Measurements from ENCODE around the gene CREB3L1.
"Not testable (repeated sequence)": the region's sequence is repeated elsewhere in the genome, so short reads cannot be mapped to it uniquely, and the experiment has no call there.

The CREB3L1 gene

DNA sequence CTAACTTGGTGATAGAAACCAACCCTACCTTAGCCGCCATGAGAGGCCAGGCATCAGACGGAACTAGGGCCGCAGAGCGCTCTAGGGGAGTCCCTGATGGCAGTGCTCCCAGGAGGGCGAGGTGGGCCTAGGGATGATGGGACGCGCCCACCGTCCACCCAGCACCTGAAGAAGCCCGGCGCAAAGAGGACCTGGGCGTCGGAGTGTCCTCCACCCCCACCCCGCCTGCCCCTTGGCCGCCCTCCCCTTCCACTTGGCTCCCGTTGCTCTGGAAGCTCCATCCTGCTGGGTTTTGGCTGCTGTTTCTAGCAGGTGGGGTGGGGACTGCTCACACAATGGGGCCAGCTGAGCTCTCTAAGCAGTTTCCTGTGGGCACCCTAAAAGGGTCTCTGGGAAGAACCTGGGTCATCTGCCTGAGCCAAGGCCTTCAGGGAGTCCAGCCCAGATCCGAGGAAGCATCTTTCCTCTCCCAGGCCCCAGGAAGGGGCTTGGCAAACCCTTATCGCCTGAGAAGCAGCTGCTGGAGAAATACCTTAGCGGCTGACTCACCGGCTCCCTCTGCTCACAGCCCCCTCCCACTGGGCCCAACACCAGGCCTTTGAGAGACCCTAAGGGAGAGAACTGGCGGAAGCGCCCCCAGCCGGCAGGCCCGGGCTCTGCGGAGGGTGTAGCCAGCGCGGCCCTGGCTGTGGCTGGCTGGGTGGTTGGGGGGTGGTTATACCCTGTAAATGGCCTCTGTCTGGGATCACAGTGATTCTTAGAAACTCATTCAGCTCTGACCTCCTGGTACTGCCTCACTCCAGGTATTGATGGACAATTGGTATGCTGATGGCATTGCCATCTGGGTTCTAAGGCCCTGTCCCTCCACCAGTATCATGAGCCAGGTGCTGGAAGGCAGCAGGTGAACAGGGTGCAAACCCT, 19.3 kb downstream of the CREB3L1 start:
- no peak for DNase-seq

DNA sequence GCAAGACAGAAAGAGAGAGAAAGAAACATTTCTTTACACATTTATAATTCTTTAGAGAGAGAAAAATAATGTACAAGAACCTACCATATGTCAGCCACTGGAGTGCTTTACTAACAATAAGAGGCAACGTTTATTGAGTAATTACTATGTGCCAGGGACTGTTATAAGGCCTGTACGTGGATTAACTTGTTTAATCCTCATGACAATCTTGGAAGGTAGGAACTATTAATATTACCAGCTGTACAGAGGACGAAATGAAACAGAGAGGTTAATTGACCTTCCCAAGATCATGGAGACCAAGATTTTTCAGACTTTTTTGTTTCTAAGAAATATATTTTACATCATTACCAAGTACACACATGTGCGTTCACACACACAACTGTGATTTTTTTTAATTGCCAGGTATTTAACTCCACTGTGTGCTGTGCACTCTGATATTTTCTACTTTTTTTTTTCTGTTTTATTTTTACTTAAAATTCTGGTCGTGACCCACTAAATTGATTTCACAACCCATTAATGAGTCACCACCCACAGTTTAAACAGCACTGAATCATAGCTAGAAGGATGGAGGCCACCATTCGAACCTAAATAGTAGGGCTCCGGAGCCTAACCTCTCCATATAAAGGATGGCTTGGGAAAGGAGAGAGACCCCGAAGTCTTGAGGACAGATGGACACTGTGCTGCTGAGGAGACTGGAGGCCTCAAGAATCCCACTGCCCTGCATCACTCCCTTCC, 21.4 kb downstream of the CREB3L1 start:
- no peak for DNase-seq

DNA sequence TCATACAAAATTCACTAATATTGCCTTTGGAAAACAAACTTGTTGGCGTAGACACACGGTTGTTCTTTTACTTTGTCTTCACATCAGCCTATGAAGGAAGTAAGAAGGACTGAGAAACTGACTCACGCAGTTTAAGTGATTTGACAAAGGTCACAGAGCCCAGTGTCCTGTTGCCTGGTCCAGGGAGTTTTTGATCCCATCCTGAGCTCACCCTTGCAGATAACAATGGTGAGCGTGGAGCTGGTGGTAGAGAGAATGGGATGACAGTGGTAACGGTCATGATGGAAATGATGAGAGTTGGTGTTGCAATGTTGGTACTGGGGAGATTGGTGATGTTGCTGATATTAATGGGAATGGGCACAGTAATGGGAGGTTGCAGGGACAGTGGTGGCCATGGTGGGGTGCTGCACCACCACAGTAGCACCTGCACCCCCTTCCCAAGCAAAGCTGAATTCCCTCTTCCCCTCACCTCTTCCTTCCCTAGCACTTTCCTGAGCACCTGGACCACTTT, 22.0 kb downstream of the CREB3L1 start:
- DNase-seq = no peak

DNA sequence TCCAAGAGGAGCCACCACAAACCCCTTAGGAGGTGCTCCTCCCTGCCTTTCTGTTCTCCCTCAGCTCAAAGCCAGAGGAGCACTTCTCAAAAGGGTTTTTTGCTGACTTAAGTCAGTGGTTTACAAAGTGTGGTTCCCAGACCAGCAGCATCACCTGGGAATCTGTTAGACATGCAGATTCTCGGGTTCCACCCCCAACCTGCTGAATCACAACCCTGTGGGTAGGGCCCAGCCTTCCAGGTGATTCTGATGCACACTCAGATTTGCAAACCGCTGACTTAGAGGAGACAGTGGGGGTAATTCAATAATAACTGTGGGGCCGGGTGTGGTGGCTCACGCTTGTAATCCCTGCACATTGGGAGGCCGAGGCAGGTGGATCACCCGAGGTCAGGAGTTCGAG, 22.8 kb downstream of the CREB3L1 start:
- DNase-seq = peak; percentile 66

DNA sequence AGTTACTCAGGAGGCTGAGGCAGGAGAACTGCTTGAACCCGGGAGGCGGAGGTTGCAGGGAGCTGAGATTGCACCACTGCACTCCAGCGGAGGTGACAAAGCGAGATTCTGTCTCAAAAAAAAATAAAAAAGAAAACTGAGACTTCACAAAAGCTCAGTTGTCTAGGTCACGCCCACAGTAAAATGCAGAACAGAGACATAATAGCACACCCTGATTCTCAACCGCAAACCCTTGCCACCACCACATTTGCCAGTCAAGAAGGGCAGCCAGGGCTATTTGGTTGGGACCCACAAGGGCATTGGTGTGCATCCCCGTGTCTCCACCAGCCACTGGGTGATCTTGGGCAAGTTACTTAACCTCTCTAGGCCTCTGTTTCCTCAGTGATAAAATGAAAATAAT, 25.4 kb downstream of the CREB3L1 start:
- DNase-seq = peak; percentile 76

DNA sequence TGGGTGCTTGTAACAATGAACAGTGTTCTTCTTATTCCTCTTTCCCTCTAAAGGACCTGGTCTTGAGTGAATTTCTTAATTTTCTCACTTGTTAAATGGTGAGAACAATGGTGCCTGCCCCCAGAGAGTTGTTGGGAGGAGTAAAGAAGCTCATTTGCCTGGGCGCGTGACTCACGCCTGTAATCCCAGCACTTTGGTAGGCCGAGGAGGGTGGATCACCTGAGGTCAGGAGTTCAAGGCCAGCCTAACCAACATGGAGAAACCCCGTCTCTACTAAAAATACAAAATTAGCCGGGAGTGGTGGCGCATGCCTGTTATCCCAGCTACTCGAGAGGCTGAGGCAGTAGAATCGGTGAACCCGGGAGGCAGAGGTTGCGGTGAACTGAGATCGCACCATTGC, 26.6 kb downstream of the CREB3L1 start:
- not testable (repeated sequence) for DNase-seq

DNA sequence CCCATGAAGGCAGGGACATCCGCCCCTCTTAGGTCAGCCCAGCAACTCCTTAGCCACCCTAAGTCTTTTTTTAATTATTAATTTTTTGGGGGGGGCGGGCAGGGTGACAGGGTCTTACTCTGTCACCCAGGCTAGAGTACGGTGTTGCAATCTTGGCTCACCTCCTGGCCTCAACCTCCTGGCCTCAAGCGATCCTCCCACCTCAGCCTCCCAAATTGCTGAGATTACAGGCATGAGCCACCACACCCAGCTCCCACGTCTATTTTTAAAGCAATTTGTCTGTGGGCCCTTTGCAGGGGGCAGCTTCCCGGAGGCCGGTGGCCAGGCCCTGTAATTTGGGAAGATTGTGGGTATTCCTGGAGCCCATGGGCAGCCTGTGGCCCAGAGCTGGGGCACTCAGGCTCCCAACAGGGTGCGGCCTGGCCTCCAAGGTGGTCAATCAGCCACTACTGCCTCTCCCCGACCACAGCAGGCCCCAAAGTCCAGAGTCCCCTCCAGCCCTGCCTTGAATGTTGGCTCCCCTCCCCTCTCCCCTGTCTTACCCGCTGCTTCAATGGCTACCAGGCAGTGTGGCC, 27.2 kb downstream of the CREB3L1 start:
- DNase-seq = no peak

DNA sequence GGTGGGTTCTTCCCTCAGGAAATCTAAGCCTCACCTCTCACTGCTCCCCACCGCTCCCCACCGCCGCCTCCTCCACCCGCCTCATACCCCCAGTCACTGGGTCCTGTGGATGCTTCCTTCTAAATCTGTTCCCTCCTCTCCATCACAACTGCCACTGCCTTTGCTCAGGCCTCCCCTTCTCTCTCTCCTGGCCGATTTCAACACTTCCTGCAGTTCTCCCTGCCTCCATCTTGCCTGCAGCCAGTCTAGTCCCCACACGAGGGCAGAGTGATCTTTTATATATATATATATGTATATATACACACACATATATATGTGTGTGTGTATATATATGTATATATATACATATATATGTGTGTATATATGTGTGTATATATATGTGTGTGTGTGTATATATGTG, 27.8 kb downstream of the CREB3L1 start:
- DNase-seq = no peak

DNA sequence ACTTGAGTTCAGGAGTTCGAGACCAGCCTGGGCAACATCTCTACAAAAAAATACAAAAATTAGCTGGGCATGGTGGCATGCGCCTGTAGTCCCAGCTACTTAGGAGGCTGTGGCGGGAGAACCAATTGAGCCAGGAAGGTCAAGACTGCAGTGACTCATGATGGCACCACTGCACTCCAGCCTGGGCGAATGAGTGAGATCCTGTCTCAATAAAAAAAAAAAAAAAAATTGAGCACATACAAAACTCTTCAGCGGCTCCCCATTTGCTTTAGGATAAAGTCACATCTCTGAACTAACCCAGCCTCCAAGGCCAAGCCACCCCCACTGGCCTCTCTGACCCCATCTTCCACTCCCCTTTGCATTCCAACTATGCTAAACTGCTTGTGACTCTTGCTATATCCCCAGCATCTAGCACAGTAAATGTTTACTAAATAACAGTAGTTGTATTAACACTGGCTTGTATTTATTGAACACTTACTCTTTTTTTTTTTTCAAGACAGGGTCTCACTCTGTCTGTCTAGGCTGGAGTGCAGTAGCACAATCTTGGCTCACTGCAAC, 28.9 kb downstream of the CREB3L1 start:
- DNase-seq = no peak

DNA sequence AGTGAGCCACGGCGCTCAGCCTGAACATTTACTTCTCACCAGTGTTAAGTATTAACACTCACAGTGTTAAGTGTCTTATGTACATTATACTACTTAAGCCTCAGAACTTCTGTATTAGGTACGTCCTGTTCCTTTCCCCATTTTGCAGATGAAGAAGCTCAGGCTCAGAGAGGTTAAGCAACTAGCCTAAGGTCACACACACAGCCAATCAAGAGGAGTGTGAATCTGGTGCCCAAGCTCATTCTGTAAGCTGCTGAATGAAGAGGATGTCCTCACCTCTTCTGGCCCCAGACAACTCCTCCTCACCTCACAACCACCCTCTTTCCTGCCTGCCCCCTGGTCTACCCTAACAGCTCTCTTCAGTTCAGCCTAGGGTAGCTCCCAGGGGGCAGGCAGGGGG, 29.9 kb downstream of the CREB3L1 start:
- no peak for DNase-seq

DNA sequence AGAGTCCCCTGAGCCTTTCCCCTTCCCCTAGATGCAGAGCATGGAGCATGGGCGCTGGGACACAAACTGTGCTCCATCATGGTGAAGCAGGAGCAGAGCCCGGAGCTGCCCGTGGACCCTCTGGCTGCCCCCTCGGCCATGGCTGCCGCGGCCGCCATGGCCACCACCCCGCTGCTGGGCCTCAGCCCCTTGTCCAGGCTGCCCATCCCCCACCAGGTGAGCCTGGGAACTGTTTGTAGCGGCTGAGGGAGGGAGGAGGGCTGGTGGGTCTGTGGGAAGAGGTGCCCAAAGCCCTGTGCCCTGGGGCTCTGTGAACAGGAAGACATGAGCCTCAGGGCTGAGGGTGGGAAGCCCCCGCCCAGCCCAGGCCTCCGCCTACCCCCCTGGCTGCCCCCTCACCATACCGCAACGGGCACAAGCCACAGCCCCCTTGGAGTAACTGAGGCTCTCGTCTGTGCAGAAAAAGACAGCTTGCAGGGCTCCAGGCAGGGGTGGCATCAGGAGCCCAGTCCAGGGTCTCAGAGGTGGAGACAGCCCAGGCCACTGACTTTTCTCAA, 30.4 kb downstream of the CREB3L1 start:
- DNase-seq = no peak

DNA sequence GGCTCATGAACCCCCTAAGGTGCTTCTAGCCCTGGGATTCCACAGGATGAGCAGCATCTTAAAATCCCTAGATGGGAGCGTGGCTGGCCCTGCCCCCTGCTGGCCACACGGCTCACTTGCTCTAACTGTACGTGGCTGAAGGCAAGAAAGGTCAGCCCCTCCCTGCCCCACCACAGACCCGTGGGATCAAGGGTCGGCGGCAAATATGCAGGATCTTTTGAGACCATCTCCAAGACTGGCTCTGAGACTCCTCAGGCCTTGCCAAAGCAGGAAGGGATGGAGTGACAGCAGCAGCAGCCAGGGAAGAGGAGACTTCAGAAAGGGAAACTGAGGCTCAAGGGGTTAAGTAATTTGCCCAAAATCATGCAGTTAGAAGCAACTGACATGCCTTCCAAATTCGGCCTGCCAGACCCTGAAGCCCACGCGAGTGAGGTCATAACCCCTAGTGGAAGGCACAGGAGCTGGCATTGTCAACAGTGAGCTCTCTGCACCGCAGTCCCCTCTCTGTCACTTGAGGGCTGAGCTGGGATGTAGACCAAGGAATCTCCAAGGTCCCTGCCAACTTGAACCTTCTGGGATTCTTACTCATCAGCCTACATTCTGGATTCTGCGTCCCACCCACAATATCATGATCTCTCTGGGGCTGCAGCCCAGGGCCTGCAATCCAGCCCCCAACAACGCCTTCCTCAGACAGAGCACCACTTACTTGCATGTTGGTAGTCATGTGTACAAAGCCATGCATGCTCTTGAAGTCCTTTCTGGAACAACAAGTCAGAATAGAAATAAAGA, 31.4 kb downstream of the CREB3L1 start:
- peak; percentile 60 for DNase-seq

DNA sequence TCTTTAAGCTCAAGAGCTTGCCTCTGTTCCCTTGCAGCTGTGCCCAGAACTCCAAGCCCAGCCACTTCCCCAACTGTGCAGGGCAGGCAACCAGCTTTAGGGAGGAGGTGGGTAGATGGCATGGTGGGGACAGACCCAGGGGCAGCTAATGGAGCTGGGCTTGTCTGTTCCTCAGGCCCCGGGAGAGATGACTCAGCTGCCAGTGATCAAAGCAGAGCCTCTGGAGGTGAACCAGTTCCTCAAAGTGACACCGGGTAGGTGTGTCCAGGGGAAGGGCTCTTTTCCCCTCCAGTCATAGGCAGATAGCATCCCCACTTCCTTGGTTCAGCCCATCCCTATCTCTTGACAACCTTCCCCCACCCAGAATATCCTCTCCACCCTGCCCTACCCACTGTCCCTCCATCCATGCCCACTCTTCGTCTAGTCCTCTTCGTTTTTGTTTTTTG, 32.4 kb downstream of the CREB3L1 start:
- DNase-seq = peak; percentile 46

DNA sequence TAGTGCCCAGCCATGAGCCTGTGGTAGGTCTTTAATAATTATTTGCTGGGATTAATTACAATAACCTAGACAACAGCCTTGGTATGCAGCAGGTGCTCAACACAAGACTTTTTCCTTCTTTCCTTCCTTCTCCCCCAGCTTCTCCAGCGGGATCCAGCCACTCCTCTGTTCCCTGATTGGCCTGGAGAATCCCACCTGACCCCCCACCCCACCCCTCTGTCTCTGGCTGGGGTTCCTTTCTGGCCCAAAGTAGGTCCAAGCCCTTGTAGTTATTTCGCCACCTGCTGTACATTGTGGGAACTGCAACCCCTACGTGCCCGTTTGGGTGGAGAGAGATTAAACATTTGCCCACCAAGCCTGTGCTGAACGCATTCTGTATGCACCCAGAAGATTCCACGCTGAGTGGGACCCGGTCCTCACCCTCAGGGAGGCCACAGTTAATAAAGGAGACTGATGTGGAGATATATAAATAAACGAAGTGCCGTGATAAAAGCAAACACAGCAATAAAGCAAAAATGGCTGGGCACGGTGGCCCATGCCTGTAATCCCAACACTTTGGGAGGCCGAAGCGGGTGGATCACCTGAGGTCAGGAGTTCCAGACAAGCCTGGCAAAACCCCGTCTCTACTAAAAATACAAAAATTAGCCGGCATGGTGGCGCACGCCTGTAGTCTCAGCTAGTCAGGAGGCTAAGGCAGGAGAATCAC, 37.7 kb downstream of the CREB3L1 start:
- DNase-seq = peak; percentile 64

DNA sequence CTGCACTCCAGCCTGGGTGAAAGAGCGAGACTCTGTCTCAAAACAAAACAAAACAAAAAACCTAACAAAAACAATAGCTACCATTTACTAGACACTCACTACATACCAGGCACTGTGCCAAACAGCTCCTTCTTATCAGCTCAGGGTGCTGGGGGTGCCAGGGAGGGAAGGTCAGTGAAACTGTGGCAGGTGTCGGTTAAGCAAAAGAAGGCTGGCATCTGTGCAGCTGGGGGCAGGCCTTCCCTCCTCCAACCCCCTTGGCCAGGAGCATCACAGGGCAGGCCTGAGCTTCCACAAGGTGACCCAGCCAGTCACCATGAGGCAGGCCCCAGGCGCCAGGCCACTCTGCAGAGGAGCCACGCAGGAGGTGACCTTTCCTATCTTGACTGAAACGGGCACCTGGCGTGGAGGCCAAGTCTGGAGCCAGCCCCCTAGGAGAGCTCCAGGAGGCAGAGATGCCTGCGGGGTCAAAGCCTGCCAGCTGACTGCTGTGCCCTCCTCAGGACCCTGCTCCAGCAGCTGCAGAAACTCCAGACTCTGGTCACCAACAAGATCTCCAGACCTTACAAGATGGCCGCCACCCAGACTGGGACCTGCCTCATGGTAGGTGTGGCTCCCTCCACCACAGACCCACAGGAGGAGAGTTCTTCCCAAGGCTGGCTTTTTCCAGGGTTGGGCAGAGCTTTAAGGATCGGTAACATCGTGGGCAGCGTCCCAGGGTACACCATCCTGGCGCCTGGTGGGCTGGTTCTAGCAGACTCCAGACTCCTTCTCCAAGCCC, 38.5 kb downstream of the CREB3L1 start:
- DNase-seq = peak; percentile 69

DNA sequence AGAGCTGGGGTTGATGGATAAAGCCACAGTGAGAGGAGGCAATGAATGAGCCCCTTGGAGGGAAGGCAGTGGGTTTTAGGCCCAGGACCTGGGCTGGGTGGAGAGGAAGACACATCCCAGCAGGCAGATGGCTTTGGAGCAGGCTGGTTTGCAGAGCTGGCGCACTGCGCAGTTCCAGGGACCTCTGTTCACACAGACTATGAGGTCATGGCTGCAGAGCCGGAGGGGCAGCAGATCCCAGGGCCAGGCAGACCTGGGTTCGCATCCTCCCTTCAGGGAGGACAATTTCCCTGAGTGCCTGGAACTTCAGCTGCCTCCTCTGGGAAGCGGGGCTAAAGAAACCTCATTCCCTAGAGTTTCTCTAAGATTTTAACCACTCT, 41.6 kb downstream of the CREB3L1 start:
- no peak for DNase-seq

DNA sequence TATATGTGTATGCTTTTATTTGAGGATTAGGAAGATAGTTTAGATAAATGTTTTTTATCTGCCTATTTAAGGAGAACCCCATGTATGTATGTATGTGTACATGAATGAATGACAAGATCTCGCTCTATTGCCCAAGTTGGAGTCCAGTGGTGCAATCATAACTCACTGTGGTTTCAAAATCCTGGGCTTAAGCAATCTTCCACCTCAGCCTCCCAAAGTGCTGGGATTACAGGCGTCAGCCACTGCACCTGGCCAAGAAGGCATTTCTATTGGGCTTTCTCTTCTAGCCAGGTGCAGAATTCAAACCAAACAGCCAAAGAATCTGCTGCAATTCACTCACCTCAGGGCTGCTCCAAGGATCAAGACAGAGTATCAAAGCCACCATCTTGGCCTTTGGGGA, 44.3 kb downstream of the CREB3L1 start:
- DNase-seq = no peak

DNA sequence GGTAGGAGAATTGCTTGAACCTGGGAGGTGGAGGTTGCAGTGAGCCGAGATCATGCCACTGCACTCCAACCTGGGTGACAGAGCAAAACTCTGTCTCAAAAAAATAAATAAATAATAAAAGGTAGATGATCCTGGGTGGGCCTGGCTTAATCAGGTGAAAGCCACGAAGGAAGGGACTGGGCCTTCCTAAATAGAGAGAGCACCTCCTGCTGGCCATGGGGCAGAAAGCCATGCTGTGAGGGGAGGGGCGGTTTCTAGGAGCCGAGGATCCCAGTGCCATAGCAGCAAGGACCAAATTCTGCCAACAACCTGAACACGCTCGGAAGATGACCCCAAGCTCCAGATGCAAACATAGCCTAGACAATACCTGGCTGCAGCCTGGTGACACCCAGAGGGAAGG, 45.3 kb downstream of the CREB3L1 start:
- DNase-seq = no peak

DNA sequence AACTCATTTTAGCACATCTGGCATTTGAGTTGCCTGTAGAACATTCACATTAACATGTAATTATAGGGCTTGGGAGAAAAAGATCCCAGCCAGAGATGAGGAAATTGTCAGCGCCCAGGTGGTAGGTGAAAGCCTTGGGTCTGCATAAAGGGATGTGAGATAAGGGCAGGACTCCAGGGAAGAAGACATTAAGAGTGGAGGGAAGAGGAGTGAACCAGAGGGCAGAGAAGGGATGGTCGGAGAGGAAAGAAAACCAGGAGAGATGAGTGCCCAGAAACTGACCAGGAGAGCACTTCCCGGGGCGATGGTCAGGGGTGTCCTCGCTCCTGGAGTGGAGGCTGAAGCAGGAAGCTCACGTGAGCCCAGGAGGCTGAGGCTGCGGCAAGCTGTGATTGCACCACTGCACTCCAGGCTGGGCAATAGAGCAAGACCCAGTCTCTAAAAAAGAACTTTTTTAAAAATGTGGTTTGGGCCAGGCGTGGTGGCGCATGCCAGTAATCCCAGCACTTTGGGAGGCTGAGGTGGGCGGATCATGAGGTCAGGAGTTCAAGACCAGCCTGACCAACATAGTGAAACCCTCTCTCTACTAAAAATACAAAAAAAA, 49.5 kb downstream of the CREB3L1 start:
- no peak for DNase-seq

DNA sequence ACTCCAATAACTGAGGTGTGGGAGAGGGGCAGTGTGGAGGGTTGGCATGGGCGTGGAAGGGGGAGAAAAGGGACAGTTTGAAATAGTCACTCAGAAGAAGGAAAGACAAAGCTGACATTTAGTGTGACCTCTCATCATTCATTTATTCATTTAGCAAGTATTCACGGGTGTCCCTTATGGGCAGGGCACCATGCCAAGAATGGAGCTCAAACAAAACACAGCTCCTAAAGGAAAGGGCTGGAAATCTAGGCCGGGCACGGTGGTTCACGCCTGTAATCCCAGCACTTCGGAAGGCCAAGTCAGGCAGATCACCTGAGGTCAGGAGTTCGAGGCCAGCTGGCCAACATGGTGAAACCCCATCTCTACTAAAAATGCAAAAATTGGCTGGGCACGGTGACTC, 50.4 kb downstream of the CREB3L1 start:
- no peak for DNase-seq
